H1 (cell line): ENCODE measurements around the gene RAB3B. TPM values are rescaled to one million over a fixed set of nuclear protein-coding genes. Genes with fewer than 3 reads are reported as not detected.
A peak's percentile ranks its signal among the peaks of the same experiment; 100 is the strongest.

Source experiments
- CTCF ChIA-PET: fragments of 300-600 bp; sonication (Branson Sonifier 250); formaldehyde crosslinking; loops from one replicate; lab custom pipeline; 2021; ENCODE audit not compliant: partially characterized antibody; lab: Charles Lee
- POLR2A ChIA-PET: fragments of 300-600 bp; sonication (Branson Sonifier 250); formaldehyde crosslinking; loops from one replicate; lab custom pipeline; 2021; ENCODE audit warnings: inconsistent platforms; ENCODE audit not compliant: partially characterized antibody; lab: Charles Lee
- DNase-seq, 2 experiments: peaks; one replicate each; pipeline versions ENCODE4 v3.0.0 to v3.0.0-alpha.2; 2010 to 2022; ENCODE audit warnings: low spot score in 2 of 2, low read depth in 1 of 2, mixed read lengths in 1 of 2
- FAIRE-seq: peaks from 2 replicates; lab custom pipeline; 2011; peaks lifted over from hg19 to GRCh38; lab: Jason Lieb, UNC
- H2AFZ ChIP-seq: 2 replicates; pipeline ENCODE4 v1.8.1; 2012; ENCODE audit warnings: low read length, inconsistent platforms
- H2AK5ac ChIP-seq: 2 replicates; pipeline ENCODE4 v1.6.1; 2013; ENCODE audit warnings: low read depth, low read length
- H2BK120ac ChIP-seq: replicated peaks from 2 replicates; pipeline ENCODE3; 2013; ENCODE audit warnings: low read depth, low read length, inconsistent platforms
- H2BK12ac ChIP-seq: 2 replicates; pipeline ENCODE4 v1.6.1; 2013; ENCODE audit warnings: low read depth, low read length
- H2BK15ac ChIP-seq: 2 replicates; pipeline ENCODE4 v1.6.1; 2013; ENCODE audit warnings: low read length
- H2BK20ac ChIP-seq: 2 replicates; pipeline ENCODE4 v1.6.1; 2013; ENCODE audit warnings: low read length
- H2BK5ac ChIP-seq: 2 replicates; pipeline ENCODE4 v1.6.1; 2013; ENCODE audit warnings: low read depth, low read length
- H3K14ac ChIP-seq: 2 replicates; pipeline ENCODE4 v1.6.1; 2013; ENCODE audit warnings: inconsistent platforms; ENCODE audit not compliant: insufficient read length
- H3K18ac ChIP-seq: 2 replicates; pipeline ENCODE4 v1.6.1; 2013; ENCODE audit warnings: low read length; ENCODE audit errors: extremely low read depth
- H3K23ac ChIP-seq: 2 replicates; pipeline ENCODE4 v1.6.1; 2013; ENCODE audit warnings: inconsistent platforms; ENCODE audit not compliant: insufficient read length
- H3K23me2 ChIP-seq: 2 replicates; pipeline ENCODE4 v1.6.1; 2013; ENCODE audit warnings: low read depth, low read length
- H3K27ac ChIP-seq: 2 replicates; pipeline ENCODE4 v1.6.1; 2011; ENCODE audit warnings: low read depth, low read length, inconsistent platforms
- H3K27me3 ChIP-seq, 4 experiments: replicated peaks in 1 of 4; 1 replicate in 1 of 4; 2 replicates in 3 of 4; pipeline versions ENCODE4 v1.6.1 to v1.8.1; 2011 to 2013; ENCODE audit warnings: low read length in 3 of 4, mild to moderate bottlenecking in 3 of 4, inconsistent platforms in 2 of 4, mixed read lengths in 2 of 4, moderate library complexity in 1 of 4; ENCODE audit not compliant: control insufficient read depth in 3 of 4, insufficient read depth in 3 of 4; ENCODE audit errors: extremely low read depth in 1 of 4
- H3K36me3 ChIP-seq, 4 experiments: 2 replicates each; pipeline versions ENCODE4 v1.6.1 to v1.8.1; 2011 to 2013; ENCODE audit warnings: mild to moderate bottlenecking in 4 of 4, low read length in 3 of 4, moderate library complexity in 2 of 4, control low read depth in 1 of 4, inconsistent platforms in 1 of 4; ENCODE audit not compliant: insufficient read depth in 4 of 4, control insufficient read depth in 2 of 4
- H3K4ac ChIP-seq: replicated peaks from 2 replicates; pipeline ENCODE3; 2013; ENCODE audit warnings: low read length, low read depth, mixed read lengths, inconsistent platforms; ENCODE audit not compliant: insufficient read length
- H3K4me1 ChIP-seq, 4 experiments: replicated peaks in 1 of 4; 1 replicate in 1 of 4; 2 replicates in 3 of 4; pipeline versions ENCODE4 v1.6.1 to v1.8.1; 2011 to 2013; ENCODE audit warnings: low read length in 3 of 4, inconsistent platforms in 2 of 4, mixed read lengths in 1 of 4; ENCODE audit not compliant: insufficient read depth in 4 of 4, control insufficient read depth in 3 of 4
- H3K4me2 ChIP-seq, 2 experiments: 2 replicates each; pipeline versions ENCODE4 v1.6.1 to v1.8.1; 2011 to 2013; ENCODE audit warnings: low read depth in 2 of 2, low read length in 2 of 2, control low read depth in 1 of 2, inconsistent platforms in 1 of 2, mild to moderate bottlenecking in 1 of 2; ENCODE audit not compliant: insufficient read depth in 1 of 2
- H3K4me3 ChIP-seq, 4 experiments: fragments of 200-600, 300-600 bp in 1 of 4; sonication (generic), shearing (Covaris generic), sonication (Bioruptor Twin) in 1 of 4; 2 replicates each; pipeline versions ENCODE4 v1.5.1 to v1.8.1; 2011 to 2016; ENCODE audit warnings: low read length in 4 of 4, low read depth in 3 of 4, control low read depth in 2 of 4, inconsistent platforms in 2 of 4, mild to moderate bottlenecking in 2 of 4, mixed read lengths in 1 of 4, moderate library complexity in 1 of 4; ENCODE audit not compliant: insufficient read depth in 2 of 4; ENCODE audit errors: extremely low read depth in 1 of 4
- H3K56ac ChIP-seq: replicated peaks from 2 replicates; pipeline ENCODE3; 2013; ENCODE audit warnings: low read depth, mild to moderate bottlenecking, mixed read lengths, low read length, inconsistent platforms; ENCODE audit not compliant: insufficient read length
- H3K79me1 ChIP-seq: 2 replicates; pipeline ENCODE4 v1.6.1; 2013; ENCODE audit warnings: low read depth, low read length, control low read depth
- H3K79me2 ChIP-seq, 2 experiments: 2 replicates each; pipeline versions ENCODE4 v1.6.1 to v1.8.1; 2012 to 2013; ENCODE audit warnings: low read length in 2 of 2, mild to moderate bottlenecking in 2 of 2, inconsistent platforms in 1 of 2; ENCODE audit not compliant: insufficient read depth in 2 of 2, control insufficient read depth in 1 of 2
- H3K9ac ChIP-seq, 4 experiments: replicated peaks in 1 of 4; 1 replicate in 1 of 4; 2 replicates in 3 of 4; pipeline versions ENCODE4 v1.6.1 to v1.8.1; 2011 to 2013; ENCODE audit warnings: low read depth in 3 of 4, low read length in 3 of 4, control low read depth in 2 of 4, mild to moderate bottlenecking in 2 of 4, moderate library complexity in 2 of 4, inconsistent platforms in 1 of 4; ENCODE audit errors: extremely low read depth in 1 of 4
- H3K9me3 ChIP-seq, 2 experiments: 2 replicates each; pipeline versions ENCODE4 v1.6.1 to v1.8.1; 2012 to 2013; ENCODE audit warnings: mild to moderate bottlenecking in 2 of 2, moderate library complexity in 2 of 2, control low read depth in 1 of 2, inconsistent platforms in 1 of 2, low read depth in 1 of 2, low read length in 1 of 2, mixed read lengths in 1 of 2; ENCODE audit not compliant: insufficient read depth in 2 of 2
- H4K20me1 ChIP-seq, 2 experiments: replicated peaks in 1 of 2; 2 replicates each; pipeline versions ENCODE3 to v1.8.1; 2011 to 2013; ENCODE audit warnings: inconsistent platforms in 2 of 2, low read length in 2 of 2, mild to moderate bottlenecking in 1 of 2; ENCODE audit not compliant: insufficient read depth in 2 of 2, control insufficient read depth in 1 of 2
- H4K5ac ChIP-seq: 2 replicates; pipeline ENCODE4 v1.6.1; 2013; ENCODE audit warnings: low read length, low read depth, mixed read lengths, inconsistent platforms; ENCODE audit not compliant: insufficient read length
- H4K8ac ChIP-seq: 2 replicates; pipeline ENCODE4 v1.8.0; 2013; ENCODE audit warnings: mild to moderate bottlenecking, moderate library complexity, low read length, inconsistent platforms; ENCODE audit not compliant: insufficient read depth; ENCODE audit errors: extremely low read depth
- H4K91ac ChIP-seq: replicated peaks from 2 replicates; pipeline ENCODE3; 2013; ENCODE audit warnings: low read length, mixed read lengths, inconsistent platforms; ENCODE audit not compliant: insufficient read length
- EP300 ChIP-seq, 2 experiments: IDR thresholded peaks; 1 replicate in 1 of 2; 2 replicates in 1 of 2; pipeline ENCODE4 v1.6.1; 2011 to 2012; ENCODE audit warnings: low read depth in 2 of 2, low read length in 2 of 2, mild to moderate bottlenecking in 2 of 2, borderline replicate concordance in 1 of 2, inconsistent platforms in 1 of 2, moderate library complexity in 1 of 2
- FOSL1 ChIP-seq: IDR thresholded peaks from 2 replicates; pipeline ENCODE4 v1.6.1; 2011; ENCODE audit warnings: mild to moderate bottlenecking, low read depth, low read length, moderate library complexity; ENCODE audit not compliant: insufficient read depth
- HDAC6 ChIP-seq: IDR thresholded peaks from one replicate; pipeline ENCODE4 v1.7.1; 2012; ENCODE audit warnings: low read depth, mild to moderate bottlenecking, inconsistent platforms, low read length, moderate library complexity
- KDM1A ChIP-seq: fragments of 200-600, 300-600 bp; sonication (generic); IDR thresholded peaks from 2 replicates; pipeline ENCODE4 v1.7.1; 2016; ENCODE audit warnings: mild to moderate bottlenecking, low read length, borderline replicate concordance
- NANOG ChIP-seq: IDR thresholded peaks from 2 replicates; pipeline ENCODE4 v1.6.1; 2011; ENCODE audit warnings: low read length, low read depth, mild to moderate bottlenecking, inconsistent platforms; ENCODE audit not compliant: insufficient read depth, poor library complexity, severe bottlenecking
- POLR2A ChIP-seq, 2 experiments: IDR thresholded peaks; 1 replicate in 1 of 2; 2 replicates in 1 of 2; pipeline ENCODE4 v1.6.1; 2011; ENCODE audit warnings: low read depth in 2 of 2, low read length in 2 of 2, mild to moderate bottlenecking in 2 of 2; ENCODE audit errors: control extremely low read depth in 1 of 2
- RBBP5 ChIP-seq: IDR thresholded peaks from 2 replicates; pipeline ENCODE4 v1.7.1; 2012; ENCODE audit warnings: low read depth, mild to moderate bottlenecking, inconsistent platforms, low read length, moderate library complexity, borderline replicate concordance
- RNF2 ChIP-seq: fragments of 200-900, 300-1000 bp; sonication (generic); IDR thresholded peaks from 2 replicates; pipeline ENCODE4 v1.7.1; 2016; ENCODE audit warnings: borderline replicate concordance, low read depth, mild to moderate bottlenecking, antibody characterized with exemption, low read length; ENCODE audit not compliant: poor library complexity, severe bottlenecking; ENCODE audit errors: missing control alignments
- SIN3A ChIP-seq, 2 experiments: IDR thresholded peaks in 1 of 2; conservative IDR thresholded peaks in 1 of 2; 2 replicates each; pipeline ENCODE4 v1.6.1; 2011 to 2012; ENCODE audit warnings: low read length in 2 of 2, improper control_type of control experiment in 1 of 2, low read depth in 1 of 2, mild to moderate bottlenecking in 1 of 2
- SIRT6 ChIP-seq: IDR thresholded peaks from one replicate; pipeline ENCODE4 v1.7.1; 2012; ENCODE audit warnings: low read length, inconsistent platforms
- SUZ12 ChIP-seq: fragments of 200-600 bp; sonication (generic); IDR thresholded peaks from 2 replicates; pipeline ENCODE4 v1.6.1; 2012; ENCODE audit warnings: mild to moderate bottlenecking, inconsistent platforms, low read length, moderate library complexity, mixed read lengths
- WGBS, 2 experiments: shearing (Covaris generic) in 1 of 2; methylation state at CpG; one replicate each; pipeline versions ENCODE4 v1.1.6 to v1.1.7; 2013 to 2015; ENCODE audit warnings: low lambda C conversion rate in 2 of 2, mixed read lengths in 2 of 2, inconsistent platforms in 1 of 2, low coverage in 1 of 2, missing lambda C conversion rate in 1 of 2; ENCODE audit not compliant: insufficient replicate concordance in 2 of 2, insufficient coverage in 1 of 2, insufficient read length in 1 of 2; ENCODE audit errors: extremely low coverage in 1 of 2, missing lambda C conversion rate in 1 of 2; 5-methylcytosine and 5-hydroxymethylcytosine counted together
- polyA plus RNA-seq, 7 experiments: library from polyadenylated mRNA; depleted of rRNA in 3 of 7; stranded (reverse) in 5 of 7; unstranded in 2 of 7; fragments of >200 nt in 5 of 7; fragments of 200-250 nt in 2 of 7; gene quantifications; 1 replicate in 5 of 7; 2 replicates in 1 of 7; 4 replicates in 1 of 7; pipeline versions ENCODE4 v1.2.1 to v1.2.3, GENCODE V29; 2011 to 2013; ENCODE audit warnings: missing spikeins in 2 of 7, mixed read lengths in 2 of 7
- total RNA-seq: library from RNA; stranded (reverse); fragmentation: NEBNext Ultra II Directional; extraction: Animal tissue kit (Norgen Biotek cat#: 25700); gene quantifications from 2 replicates; pipeline ENCODE4 v1.2.1, GENCODE V29; 2021

RAB3B gene
- total and polyA plus RNA-seq, 2 of the 8 experiments (the other 6 are each of a cell fraction or from before 2014, with no cell fraction given) = 12.5 to 36.8 TPM

GRCh38 chr1:52032124-52032784 lies 41.8 kb upstream of the RAB3B start:
- CTCF ChIA-PET = interaction anchor here (0.6 kb wide), 1 partner anchor 196 kb away, joined by 4 read pairs; no protein-coding TSS in a partner anchor
- Histone ChIP-seq H2BK20ac (no peak overlapping the region), H2AFZ (no peak overlapping the region)
- no peak for TF ChIP-seq EP300 (IDR thresholded peaks at IDR 0.05; ENCODE audit: borderline replicate concordance in 1 of 2, low read depth in 2 of 2, low read length in 2 of 2)
- no peak for TF ChIP-seq SIN3A (conservative IDR thresholded peaks at IDR 0.05 in 1 of 2, IDR thresholded peaks at IDR 0.05 in 1 of 2; ENCODE audit: low read depth in 1 of 2, low read length in 2 of 2)
- TF ChIP-seq RBBP5 = no peak
- no peak for TF ChIP-seq HDAC6
- no peak for TF ChIP-seq FOSL1
- TF ChIP-seq RNF2 = no peak
- no peak for TF ChIP-seq POLR2A (IDR thresholded peaks at IDR 0.05; ENCODE audit: control extremely low read depth in 1 of 2, low read depth in 2 of 2, low read length in 2 of 2)
- TF ChIP-seq SIRT6 = no peak
- TF ChIP-seq KDM1A = no peak
- TF ChIP-seq SUZ12 = no peak
- no peak for TF ChIP-seq NANOG

More at GRCh38 chr1:52032124-52032784, 41.8 kb upstream of the RAB3B start:
- Histone ChIP-seq H2BK15ac (no peak overlapping the region), H3K23ac (no peak overlapping the region), H4K5ac (no peak overlapping the region), H3K9ac (peak overlapping the region in 2 of 4 experiments; percentile 52 to 84; a peak in 3 of 7 replicates), H3K4me2 (peak overlapping the region; percentile 68 to 88), H3K27ac (no peak overlapping the region), H3K18ac (no peak overlapping the region), H2BK5ac (no peak overlapping the region), H3K4ac (no peak overlapping the region), H3K4me3 (peak overlapping the region; percentile 68 to 94 (median 81)), H3K9me3 (no peaks in the 10 kb centered on the region), H3K14ac (no peak overlapping the region), H3K4me1 (peaks cover 2 to 4% (median 2%) of the 10 kb centered on the region in 4 experiments; a peak in 4 of 7 replicates), H3K56ac (no peak overlapping the region), H4K8ac (0 out of 2 replicates have a peak overlapping the region, but pooled peaks have one; percentile 4), H3K79me1 (peaks cover 3% of the 10 kb centered on the region; the same call in 1 of the 2 replicates), H3K36me3 (peaks cover 0 to 20% (median 2%) of the 10 kb centered on the region in 4 experiments; a peak in 3 of 8 replicates), H4K20me1 (peaks cover 2 to 5% of the 10 kb centered on the region in 2 experiments), H3K23me2 (peaks cover 5% of the 10 kb centered on the region; the same call in 1 of the 2 replicates), H4K91ac (no peak overlapping the region), H2BK120ac (no peak overlapping the region), H3K27me3 (no peaks in the 10 kb centered on the region), H2AK5ac (no peak overlapping the region), H3K79me2 (peaks cover 4 to 21% of the 10 kb centered on the region in 2 experiments; a peak in 3 of 4 replicates), H2BK12ac (no peak overlapping the region)
- FAIRE-seq (no peak), DNase-seq (no peak)
- WGBS, 2 experiments = 76% methylated on average over 5 of the region's 5 CpGs; no CpG with 5 or more reads in 1 of the 2 experiments
- POLR2A ChIA-PET = interaction anchor here (0.5 to 4.4 kb wide), 6 partner anchors 10 to 42 kb away, joined by 3 to 54 read pairs (median 5); partner anchors contain the start of genes BTF3L4, RAB3B and TXNDC12
